NB4 (cell line): ENCODE data around the gene HEY2.
A peak's percentile ranks its signal among the peaks of the same experiment; 100 is the strongest.

Source experiments
- DNase-seq: peaks from one replicate; pipeline ENCODE4 v3.0.0; 2010; ENCODE audit warnings: low read depth
- H3K4me3 ChIP-seq: one replicate; pipeline ENCODE4 v1.5.1; 2011; ENCODE audit warnings: mild to moderate bottlenecking, low read depth, low read length, moderate library complexity
- MYC ChIP-seq: IDR thresholded peaks from 2 replicates; pipeline ENCODE4 v1.6.1; 2011; ENCODE audit warnings: low read depth, low read length
- POLR2A ChIP-seq: IDR thresholded peaks from 2 replicates; pipeline ENCODE4 v1.6.1; 2011; ENCODE audit warnings: mild to moderate bottlenecking; ENCODE audit not compliant: insufficient read length; ENCODE audit errors: extremely low read depth
- TF ChIP-seq, protein P1 (sequence below): IDR thresholded peaks from 2 replicates; pipeline ENCODE4 v1.6.1; 2011; ENCODE audit warnings: low read depth, low read length
- TF ChIP-seq, protein P2 (sequence below): IDR thresholded peaks from one replicate; pipeline ENCODE4 v1.5.1; 2012; ENCODE audit warnings: low read depth, low read length

Gene HEY2

DNA sequence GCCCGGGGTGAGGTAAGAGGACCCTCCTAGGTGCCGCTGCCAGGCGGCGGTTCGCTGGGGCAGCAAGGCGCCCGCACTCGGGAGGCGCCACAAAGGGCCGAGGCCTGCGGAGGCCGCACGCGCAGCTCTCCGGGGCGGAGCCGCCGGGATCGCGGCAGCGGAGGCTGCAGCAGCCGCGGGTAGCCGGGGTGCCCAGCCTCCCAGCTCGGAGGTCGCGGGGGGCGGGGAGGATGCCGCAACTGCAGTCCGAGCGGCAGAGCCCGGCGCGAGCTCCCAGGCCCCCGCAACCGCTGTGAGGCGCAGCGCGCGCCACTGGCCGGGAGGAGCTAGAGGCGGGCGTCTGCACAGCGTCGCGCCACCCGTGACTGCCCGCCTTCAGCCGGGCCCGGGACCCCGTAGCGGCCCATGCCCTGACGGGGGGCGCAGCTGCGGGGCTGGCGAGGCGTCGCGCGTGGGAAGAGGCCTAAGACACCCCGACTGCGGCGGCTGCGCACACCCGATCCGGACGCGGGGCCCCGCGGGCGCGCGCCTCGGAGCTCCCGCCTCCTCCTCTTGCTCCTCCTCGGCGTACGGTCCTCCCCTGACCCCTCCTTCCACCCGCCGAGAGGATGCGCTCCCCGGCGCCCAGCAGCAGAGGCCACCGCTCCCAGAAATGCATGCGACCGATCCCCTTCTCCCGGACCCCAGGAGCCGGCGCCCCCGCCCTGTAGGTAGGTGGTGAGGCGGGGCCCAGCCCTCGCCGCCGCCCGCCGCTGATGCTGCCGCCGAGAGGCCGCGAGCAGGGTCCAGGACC lies 41.1 kb downstream of the HEY2 start, which contains the start of gene NCOA7:
Gene NCOA7, plus strand, starts transcription at position 603 of the 793 bp plus-strand sequence. CDS start 24,395 bp downstream, outside the sequence.
- peak; percentile 69 for TF ChIP-seq POLR2A
- TF ChIP-seq, protein P1, sequence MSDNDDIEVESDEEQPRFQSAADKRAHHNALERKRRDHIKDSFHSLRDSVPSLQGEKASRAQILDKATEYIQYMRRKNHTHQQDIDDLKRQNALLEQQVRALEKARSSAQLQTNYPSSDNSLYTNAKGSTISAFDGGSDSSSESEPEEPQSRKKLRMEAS, result no peak
- TF ChIP-seq, protein P2, sequence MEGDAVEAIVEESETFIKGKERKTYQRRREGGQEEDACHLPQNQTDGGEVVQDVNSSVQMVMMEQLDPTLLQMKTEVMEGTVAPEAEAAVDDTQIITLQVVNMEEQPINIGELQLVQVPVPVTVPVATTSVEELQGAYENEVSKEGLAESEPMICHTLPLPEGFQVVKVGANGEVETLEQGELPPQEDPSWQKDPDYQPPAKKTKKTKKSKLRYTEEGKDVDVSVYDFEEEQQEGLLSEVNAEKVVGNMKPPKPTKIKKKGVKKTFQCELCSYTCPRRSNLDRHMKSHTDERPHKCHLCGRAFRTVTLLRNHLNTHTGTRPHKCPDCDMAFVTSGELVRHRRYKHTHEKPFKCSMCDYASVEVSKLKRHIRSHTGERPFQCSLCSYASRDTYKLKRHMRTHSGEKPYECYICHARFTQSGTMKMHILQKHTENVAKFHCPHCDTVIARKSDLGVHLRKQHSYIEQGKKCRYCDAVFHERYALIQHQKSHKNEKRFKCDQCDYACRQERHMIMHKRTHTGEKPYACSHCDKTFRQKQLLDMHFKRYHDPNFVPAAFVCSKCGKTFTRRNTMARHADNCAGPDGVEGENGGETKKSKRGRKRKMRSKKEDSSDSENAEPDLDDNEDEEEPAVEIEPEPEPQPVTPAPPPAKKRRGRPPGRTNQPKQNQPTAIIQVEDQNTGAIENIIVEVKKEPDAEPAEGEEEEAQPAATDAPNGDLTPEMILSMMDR, result peak; percentile 2
- TF ChIP-seq MYC, result peak; percentile 38
- peak within 1 kb of the TSS; percentile 83 for H3K4me3 ChIP-seq
- DNase-seq, result peak; percentile 85

DNA sequence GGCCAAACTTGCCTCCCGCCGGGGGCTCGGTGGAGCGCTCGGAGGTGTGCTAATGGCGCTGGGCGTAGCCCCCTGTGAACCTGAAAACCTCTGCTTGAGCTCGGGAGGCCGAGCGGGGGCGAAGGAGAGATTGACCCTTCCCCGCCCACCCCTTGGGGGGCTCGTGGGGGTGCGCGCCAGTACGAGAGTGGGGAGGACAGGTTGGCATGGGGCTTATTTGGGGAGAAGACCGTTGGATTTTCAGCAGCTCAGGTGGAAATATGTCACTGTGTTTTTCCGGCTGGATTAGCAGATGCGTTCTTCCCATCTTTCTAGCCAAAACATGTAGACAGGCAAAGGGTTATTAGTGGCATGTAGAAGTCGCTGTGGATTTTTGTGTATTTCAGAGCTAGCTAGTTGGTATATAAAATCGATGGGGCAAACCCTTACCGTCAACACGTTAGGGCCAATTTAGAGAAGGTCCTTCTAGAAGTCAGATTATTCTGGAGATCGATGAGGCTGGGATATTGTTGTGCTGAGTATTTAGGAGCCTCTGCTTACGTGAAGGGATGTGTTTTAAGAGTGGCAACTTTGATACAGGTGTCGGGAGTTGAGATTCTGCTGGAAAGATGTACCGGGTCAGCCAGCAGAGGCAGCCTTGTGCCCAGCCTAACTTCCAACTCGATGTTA lies 41.9 kb downstream of the HEY2 start:
- peak; percentile 66 for DNase-seq

DNA sequence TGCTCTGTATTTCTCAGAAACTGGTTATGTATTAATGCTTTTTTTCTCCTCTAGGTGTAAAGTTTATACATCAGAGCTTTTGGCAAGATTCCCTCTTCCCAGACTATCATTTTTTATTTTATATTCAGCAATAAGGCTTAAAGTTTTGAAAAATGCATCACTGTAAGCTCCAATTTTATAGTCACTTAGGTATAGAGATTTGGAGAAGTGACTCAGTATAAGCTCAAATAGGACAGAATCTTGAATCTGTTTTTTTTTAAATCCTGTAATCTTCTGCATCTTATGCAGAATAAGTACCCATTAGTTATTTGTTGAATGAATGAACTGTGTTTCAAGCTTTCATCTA lies 42.4 kb downstream of the HEY2 start:
- DNase-seq, result no peak
- no peak for TF ChIP-seq POLR2A
- TF ChIP-seq, protein P1, result no peak
- no peak for TF ChIP-seq MYC
- TF ChIP-seq, protein P2, result no peak
- peak overlapping the region; percentile 83 for H3K4me3 ChIP-seq

More for the DNA sequence above, 41.9 kb downstream of the HEY2 start:
- TF ChIP-seq, protein P2, result peak; percentile 65
- no peak for TF ChIP-seq MYC
- TF ChIP-seq, protein P1, result no peak
- H3K4me3 ChIP-seq, result peak overlapping the region; percentile 83

DNA sequence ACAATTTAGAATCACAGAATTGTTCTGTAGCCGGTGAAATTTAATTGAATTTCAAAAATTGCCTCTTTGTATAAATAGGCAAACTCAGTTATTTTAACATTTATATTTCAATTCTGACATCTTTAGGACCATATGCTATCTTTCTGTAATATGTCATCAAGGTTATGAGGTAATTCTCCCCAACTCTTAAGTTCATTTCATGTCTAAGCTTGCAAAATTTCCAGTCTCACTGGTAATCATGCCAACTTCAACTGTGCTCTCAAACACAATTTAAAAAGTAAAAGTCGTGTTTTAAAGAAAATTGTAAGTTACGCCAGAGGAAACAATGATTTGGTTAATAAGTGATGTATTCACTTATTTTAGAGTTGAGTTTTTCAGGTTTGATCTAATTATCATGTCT lies 42.7 kb downstream of the HEY2 start:
- H3K4me3 ChIP-seq, result no peak overlapping the region
- TF ChIP-seq MYC (no peak), POLR2A (no peak)
- TF ChIP-seq, protein P1, result no peak
- TF ChIP-seq, protein P2, result no peak
- DNase-seq, result no peak

DNA sequence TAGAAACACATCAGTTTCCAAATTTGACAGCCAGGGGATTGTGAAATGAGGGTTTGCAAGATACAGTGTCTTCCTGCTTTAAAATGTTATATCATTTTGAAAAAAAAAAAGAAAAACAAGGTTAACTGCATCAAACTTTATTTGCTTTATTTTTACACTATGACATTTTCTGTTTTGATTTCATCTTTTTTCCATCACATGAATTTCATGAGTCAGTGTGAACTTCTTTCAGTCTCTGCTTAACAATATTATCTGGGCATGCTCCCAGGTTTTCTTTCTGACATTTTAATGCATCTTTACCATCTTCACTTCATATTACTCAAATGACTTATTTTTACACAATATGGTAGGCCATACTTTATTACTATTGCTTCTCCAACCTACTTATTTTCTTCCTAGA lies 43.2 kb downstream of the HEY2 start:
- H3K4me3 ChIP-seq, result no peak overlapping the region
- TF ChIP-seq, protein P2, result no peak
- TF ChIP-seq MYC (no peak), POLR2A (no peak)
- TF ChIP-seq, protein P1, result no peak
- no peak for DNase-seq
